ENCODE measurements around the gene FHIP2A.

- TF ChIP-seq EP300 (conservative IDR thresholded peaks at IDR 0.05; ENCODE audit: poor library complexity, severe bottlenecking) (no peak), CTCF (IDR thresholded peaks at IDR 0.05; ENCODE audit: poor library complexity, severe bottlenecking) (no peak), RAD21 (conservative IDR thresholded peaks at IDR 0.05) (no peak), SMC3 (conservative IDR thresholded peaks at IDR 0.05; ENCODE audit: poor library complexity) (no peak), POLR2AphosphoS5 (IDR thresholded peaks at IDR 0.05) (no peak), REST (IDR thresholded peaks at IDR 0.05; ENCODE audit: borderline replicate concordance) (no peak), TAF1 (IDR thresholded peaks at IDR 0.05; ENCODE audit: low read depth) (no peak), EZH2 (IDR thresholded peaks at IDR 0.05; ENCODE audit: borderline replicate concordance, insufficient read depth, low read length, poor library complexity, severe bottlenecking) (no peak), MXI1 (conservative IDR thresholded peaks at IDR 0.05; ENCODE audit: poor library complexity, severe bottlenecking) (no peak)
Observed at GRCh38 chr10:114780577-114781184, 40.9 kb upstream of the FHIP2A start.
